Natural killer cell treated with Interleukin-12 subunit alpha and Interleukin-12 subunit beta and Interleukin-15 and Interleukin-18, amount 100 ng/mL, for 72 hours (primary cell): ENCODE measurements around the gene FAXC. TPM values are rescaled to one million over a fixed set of nuclear protein-coding genes. Genes with fewer than 3 reads are reported as not detected.

Source experiments
- ATAC-seq, 2 donors: fragments of 150-1000 bp; cut with Tn5 transposase in 1 of 2; sonication (Bioruptor Pico), chemical (Tn5 transposase) in 1 of 2; 2 replicates each; pipeline ENCODE4 v1.10.0; 2021
- DNase-seq: peaks from one replicate; pipeline ENCODE4 v3.0.0; 2022; ENCODE audit warnings: low spot score
- H3K27ac Mint-ChIP-seq, 2 donors: 1 replicate in 1 of 2; 2 replicates in 1 of 2; pipeline ENCODE4 v1.8.0; 2022; ENCODE audit warnings: mixed read lengths in 2 of 2, mild to moderate bottlenecking in 1 of 2, moderate library complexity in 1 of 2
- H3K27me3 Mint-ChIP-seq, 2 donors: 1 replicate in 1 of 2; 2 replicates in 1 of 2; pipeline ENCODE4 v1.8.0; 2022; ENCODE audit warnings: mixed read lengths in 2 of 2
- H3K36me3 Mint-ChIP-seq: one replicate; pipeline ENCODE4 v1.8.0; 2022; ENCODE audit warnings: mixed read lengths
- H3K4me1 Mint-ChIP-seq, 2 donors: 1 replicate in 1 of 2; 2 replicates in 1 of 2; pipeline ENCODE4 v1.8.0; 2022; ENCODE audit warnings: low read depth in 2 of 2, mixed read lengths in 2 of 2, mild to moderate bottlenecking in 1 of 2
- H3K4me3 Mint-ChIP-seq: one replicate; pipeline ENCODE4 v1.8.0; 2022; ENCODE audit warnings: mixed read lengths
- H3K9me3 Mint-ChIP-seq: 2 replicates; pipeline ENCODE4 v1.8.0; 2022; ENCODE audit warnings: mixed read lengths
- total RNA-seq, 2 donors: library from RNA; stranded (reverse); gene quantifications; one replicate each; pipeline ENCODE4 v1.2.3, GENCODE V29; 2022

Gene FAXC
- total RNA-seq, 2 donors from 2014 or later = not detected

DNA sequence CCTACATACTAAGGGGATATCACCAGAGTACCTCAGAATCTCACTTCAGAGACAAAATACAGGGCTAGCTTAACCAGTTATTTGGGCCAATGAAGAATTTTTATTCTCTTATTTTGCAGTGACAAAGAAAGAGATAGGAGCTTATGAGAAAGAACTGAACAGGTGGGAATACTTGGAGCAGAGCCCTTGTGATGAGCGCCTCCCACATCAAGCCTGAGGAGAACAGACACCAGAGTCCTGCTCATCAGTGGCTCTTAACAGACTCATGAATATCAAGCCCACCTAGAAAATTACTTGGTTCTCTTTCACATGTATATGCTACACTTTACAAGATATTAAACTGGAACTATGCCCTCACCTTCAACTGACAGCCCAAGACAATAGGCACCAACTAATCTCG lies 99.0 kb downstream of the FAXC start:
- Mint-ChIP-seq H3K9me3 (no peaks in the 10 kb centered on the region), H3K27me3 (peaks cover 2 to 8% of the 10 kb centered on the region in 2 donors), H3K27ac (no peak overlapping the region), H3K4me1 (no peaks in the 10 kb centered on the region), H3K36me3 (no peaks in the 10 kb centered on the region), H3K4me3 (no peak overlapping the region)
- no peak for DNase-seq
- ATAC-seq = no peak

DNA sequence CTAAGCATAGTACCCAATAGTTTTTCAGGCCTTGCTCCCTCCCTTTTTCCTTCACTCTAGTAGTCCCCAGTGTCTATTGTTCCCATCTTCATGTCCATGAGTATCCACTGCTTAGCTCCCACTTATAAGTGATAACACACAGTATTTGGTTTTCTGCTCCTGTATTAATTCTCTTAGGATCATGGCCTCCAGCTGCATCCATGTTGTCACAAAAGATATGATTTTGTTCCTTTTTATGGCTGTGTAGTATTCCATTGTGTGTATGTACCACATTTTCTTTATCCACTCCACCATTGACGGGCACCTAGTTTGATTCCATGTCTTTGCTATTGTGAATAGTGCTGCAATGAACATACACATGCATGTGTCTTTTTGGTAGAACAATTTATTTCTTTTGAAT lies 102.9 kb downstream of the FAXC start:
- no peaks in the 10 kb centered on the region for H3K9me3 Mint-ChIP-seq
- H3K27me3 Mint-ChIP-seq = peaks cover 3 to 13% of the 10 kb centered on the region in 2 donors
- H3K36me3 Mint-ChIP-seq = no peaks in the 10 kb centered on the region
- H3K27ac Mint-ChIP-seq = no peak overlapping the region
- no peaks in the 10 kb centered on the region for H3K4me1 Mint-ChIP-seq
- no peak for ATAC-seq
- no peak for DNase-seq
- no peak overlapping the region for H3K4me3 Mint-ChIP-seq

DNA sequence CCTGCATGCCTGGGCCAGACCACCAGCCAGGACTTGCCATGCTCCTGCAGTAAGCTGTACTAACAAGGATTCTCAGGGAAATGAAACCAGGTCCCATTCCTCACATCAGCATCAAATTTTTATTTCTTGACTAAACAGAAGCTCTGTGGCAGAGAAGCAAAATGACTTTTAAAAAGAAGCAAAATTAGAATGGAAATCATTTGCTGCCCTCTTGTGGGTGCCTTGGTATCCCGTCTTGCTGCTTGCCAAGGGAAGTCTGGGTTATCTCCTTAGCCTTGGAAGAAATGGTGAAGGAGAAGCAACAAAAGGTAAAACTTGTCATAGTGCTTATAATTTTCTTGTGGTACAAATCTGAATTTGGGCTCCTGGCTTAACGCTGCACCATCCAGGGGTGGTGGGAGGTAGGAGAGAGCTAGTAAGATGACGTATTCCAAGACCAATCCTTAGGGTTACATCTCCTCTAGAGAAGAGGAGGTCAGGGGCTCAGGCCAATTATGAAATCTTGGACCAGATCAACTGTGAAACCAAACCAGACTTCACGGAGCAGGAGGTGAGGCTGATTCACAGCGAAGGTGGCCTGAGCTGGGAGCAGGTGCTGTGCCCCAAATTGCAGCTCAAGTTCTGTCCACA lies 107.5 kb downstream of the FAXC start:
- Mint-ChIP-seq H3K4me3 (no peak overlapping the region), H3K4me1 (no peaks in the 10 kb centered on the region), H3K27ac (no peak overlapping the region), H3K36me3 (no peaks in the 10 kb centered on the region), H3K9me3 (peaks cover 3% of the 10 kb centered on the region), H3K27me3 (peaks cover 5 to 7% of the 10 kb centered on the region in 2 donors)
- DNase-seq = no peak
- ATAC-seq = no peak

GRCh38 chr6:99236010-99236409 lies 113.5 kb downstream of the FAXC start:
- no peak overlapping the region for H3K27ac Mint-ChIP-seq
- no peak overlapping the region for H3K4me3 Mint-ChIP-seq
- ATAC-seq = no peak
- peaks cover 15 to 26% of the 10 kb centered on the region in 2 donors for H3K27me3 Mint-ChIP-seq
- H3K4me1 Mint-ChIP-seq = no peaks in the 10 kb centered on the region
- no peaks in the 10 kb centered on the region for H3K36me3 Mint-ChIP-seq
- H3K9me3 Mint-ChIP-seq = peaks cover 5% of the 10 kb centered on the region
- no peak for DNase-seq

- H3K36me3 Mint-ChIP-seq = no peaks in the 10 kb centered on the region
- H3K9me3 Mint-ChIP-seq = peaks cover 2% of the 10 kb centered on the region
- H3K4me3 Mint-ChIP-seq = no peak overlapping the region
- ATAC-seq = no peak
- no peak for DNase-seq
- no peaks in the 10 kb centered on the region for H3K4me1 Mint-ChIP-seq
- no peak overlapping the region for H3K27ac Mint-ChIP-seq
- peaks cover 13 to 26% of the 10 kb centered on the region in 2 donors for H3K27me3 Mint-ChIP-seq
Measured at GRCh38 chr6:99233219-99233618, 116.3 kb downstream of the FAXC start.

DNA sequence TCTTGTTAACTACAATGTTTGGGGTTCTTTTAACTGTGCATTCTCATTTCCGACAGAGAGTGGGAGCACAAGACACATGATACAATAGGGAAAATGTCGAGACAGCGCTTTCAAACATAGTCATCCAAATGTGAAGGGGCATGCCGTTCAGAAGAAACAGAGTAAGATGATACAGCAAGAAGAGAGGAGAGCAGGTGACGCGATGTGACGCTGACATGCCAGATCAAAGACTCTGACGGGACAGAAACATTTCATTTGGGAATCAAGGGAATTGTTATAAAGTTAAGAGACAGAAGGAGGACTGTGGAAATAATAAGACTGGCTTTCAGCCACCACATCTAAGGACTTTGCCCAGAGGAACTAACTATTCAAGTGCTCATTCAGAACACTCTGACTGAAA lies 117.4 kb downstream of the FAXC start:
- H3K27ac Mint-ChIP-seq = no peak overlapping the region
- no peak for ATAC-seq
- no peaks in the 10 kb centered on the region for H3K36me3 Mint-ChIP-seq

GRCh38 chr6:99225172-99225571 lies 124.3 kb downstream of the FAXC start:
- no peaks in the 10 kb centered on the region for H3K4me1 Mint-ChIP-seq
- H3K36me3 Mint-ChIP-seq = no peaks in the 10 kb centered on the region
- H3K4me3 Mint-ChIP-seq = no peak overlapping the region
- H3K27me3 Mint-ChIP-seq = peaks cover 0 to under 1% of the 10 kb centered on the region in 2 donors
- no peaks in the 10 kb centered on the region for H3K9me3 Mint-ChIP-seq
- ATAC-seq (no peak), DNase-seq (no peak)
- H3K27ac Mint-ChIP-seq = no peak overlapping the region

More for the DNA sequence above, 117.4 kb downstream of the FAXC start:
- no peak for DNase-seq
- no peak overlapping the region for H3K4me3 Mint-ChIP-seq
- peaks cover 13 to 26% of the 10 kb centered on the region in 2 donors for H3K27me3 Mint-ChIP-seq
- peaks cover 2% of the 10 kb centered on the region for H3K9me3 Mint-ChIP-seq
- no peaks in the 10 kb centered on the region for H3K4me1 Mint-ChIP-seq

Other genes with a start within 250 kb of the FAXC start
- 10 to 100 TPM in 1 of 2 donors, 1 to 10 TPM in 1; 7.9 to 12.5 TPM for gene COQ3, start 44.5 kb upstream of the FAXC start, total RNA-seq
- 100 to 1,000 TPM; 105 to 113 TPM for gene PNISR, start 75.6 kb upstream of the FAXC start, total RNA-seq
- gene USP45, start 165.7 kb upstream of the FAXC start, total RNA-seq = 10 to 100 TPM in 1 of 2 donors, 1 to 10 TPM in 1; 9.8 to 21.7 TPM
- gene CCNC, start 219.0 kb upstream of the FAXC start, total RNA-seq = 10 to 100 TPM; 44.2 to 45.5 TPM